Gastroesophageal sphincter (tissue), 3 donors: Measurements from ENCODE around the gene TAF12.

Experiments used
- POLR2A ChIP-seq, 2 donors: fragments of 450-650 bp; IDR thresholded peaks; one replicate each; pipeline ENCODE4 v1.6.1; 2017; ENCODE audit warnings: antibody characterized with exemption in 2 of 2, mild to moderate bottlenecking in 2 of 2, moderate library complexity in 1 of 2
- POLR2AphosphoS5 ChIP-seq: sonication (generic); formaldehyde crosslinking; IDR thresholded peaks from one replicate; pipeline ENCODE4 v1.6.1; 2017; ENCODE audit warnings: antibody characterized with exemption
- TF ChIP-seq, protein P1 (sequence below), 4 experiments: fragments of 200-600 bp in 2 of 4; fragments of 450-650 bp in 2 of 4; sonication (generic) in 1 of 4; IDR thresholded peaks; one replicate each; pipeline ENCODE4 v1.5.1; 2017 to 2019; ENCODE audit warnings: antibody characterized with exemption in 4 of 4, mild to moderate bottlenecking in 2 of 4, moderate library complexity in 2 of 4

DNA sequence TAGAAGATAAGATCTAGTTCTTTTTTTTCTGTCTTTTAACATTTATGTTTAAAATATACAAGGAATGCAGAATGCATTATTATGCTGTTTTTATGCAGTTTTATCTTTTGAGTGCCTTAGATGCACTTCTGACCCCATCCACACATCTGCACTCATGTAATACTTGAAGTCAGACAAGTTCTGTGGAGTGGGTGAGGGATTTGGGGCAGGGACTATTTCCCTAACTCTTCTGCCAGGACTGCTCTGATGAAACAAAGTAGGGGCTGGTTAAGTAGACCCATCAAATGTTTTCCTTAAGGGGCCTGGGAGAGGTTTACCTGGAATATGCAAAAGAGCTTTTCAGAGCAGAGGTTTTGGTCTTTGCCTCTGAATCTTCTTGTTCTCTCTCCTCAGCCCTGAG lies 78.6 kb downstream of the TAF12 start:
- TF ChIP-seq, protein P1, sequence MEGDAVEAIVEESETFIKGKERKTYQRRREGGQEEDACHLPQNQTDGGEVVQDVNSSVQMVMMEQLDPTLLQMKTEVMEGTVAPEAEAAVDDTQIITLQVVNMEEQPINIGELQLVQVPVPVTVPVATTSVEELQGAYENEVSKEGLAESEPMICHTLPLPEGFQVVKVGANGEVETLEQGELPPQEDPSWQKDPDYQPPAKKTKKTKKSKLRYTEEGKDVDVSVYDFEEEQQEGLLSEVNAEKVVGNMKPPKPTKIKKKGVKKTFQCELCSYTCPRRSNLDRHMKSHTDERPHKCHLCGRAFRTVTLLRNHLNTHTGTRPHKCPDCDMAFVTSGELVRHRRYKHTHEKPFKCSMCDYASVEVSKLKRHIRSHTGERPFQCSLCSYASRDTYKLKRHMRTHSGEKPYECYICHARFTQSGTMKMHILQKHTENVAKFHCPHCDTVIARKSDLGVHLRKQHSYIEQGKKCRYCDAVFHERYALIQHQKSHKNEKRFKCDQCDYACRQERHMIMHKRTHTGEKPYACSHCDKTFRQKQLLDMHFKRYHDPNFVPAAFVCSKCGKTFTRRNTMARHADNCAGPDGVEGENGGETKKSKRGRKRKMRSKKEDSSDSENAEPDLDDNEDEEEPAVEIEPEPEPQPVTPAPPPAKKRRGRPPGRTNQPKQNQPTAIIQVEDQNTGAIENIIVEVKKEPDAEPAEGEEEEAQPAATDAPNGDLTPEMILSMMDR (IDR thresholded peaks at IDR 0.05), result no peak
- TF ChIP-seq POLR2A (IDR thresholded peaks at IDR 0.05) (no peak), POLR2AphosphoS5 (no peak)
